ENCODE measurements around the gene KCND3.

DNA sequence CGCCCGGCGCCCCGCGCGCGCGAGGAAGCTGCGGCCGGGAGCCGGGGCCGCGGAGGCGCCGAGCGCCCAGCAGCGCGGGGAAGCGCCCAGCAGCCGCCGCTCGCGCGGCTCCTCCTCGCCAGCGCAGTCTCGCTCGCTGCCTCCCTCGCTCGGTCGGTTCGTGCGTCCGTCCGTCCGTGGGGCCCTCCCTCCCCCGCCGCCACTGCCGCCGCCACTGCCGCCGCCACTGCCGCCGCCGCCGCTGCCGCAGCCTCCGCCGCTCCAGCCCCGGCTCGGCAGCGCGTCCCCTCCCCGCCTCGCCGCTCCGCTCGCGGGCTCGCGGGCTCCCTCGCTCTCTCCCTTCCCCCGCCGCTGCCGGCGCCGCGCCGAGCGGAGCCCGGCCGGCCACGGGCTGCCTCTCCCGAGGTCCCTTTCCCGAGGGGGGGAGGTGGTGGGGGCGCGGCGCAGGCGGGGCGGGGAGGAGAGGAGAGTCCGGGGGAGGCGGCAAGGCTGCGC is at the start of gene KCND3:
- TF ChIP-seq, protein P1, sequence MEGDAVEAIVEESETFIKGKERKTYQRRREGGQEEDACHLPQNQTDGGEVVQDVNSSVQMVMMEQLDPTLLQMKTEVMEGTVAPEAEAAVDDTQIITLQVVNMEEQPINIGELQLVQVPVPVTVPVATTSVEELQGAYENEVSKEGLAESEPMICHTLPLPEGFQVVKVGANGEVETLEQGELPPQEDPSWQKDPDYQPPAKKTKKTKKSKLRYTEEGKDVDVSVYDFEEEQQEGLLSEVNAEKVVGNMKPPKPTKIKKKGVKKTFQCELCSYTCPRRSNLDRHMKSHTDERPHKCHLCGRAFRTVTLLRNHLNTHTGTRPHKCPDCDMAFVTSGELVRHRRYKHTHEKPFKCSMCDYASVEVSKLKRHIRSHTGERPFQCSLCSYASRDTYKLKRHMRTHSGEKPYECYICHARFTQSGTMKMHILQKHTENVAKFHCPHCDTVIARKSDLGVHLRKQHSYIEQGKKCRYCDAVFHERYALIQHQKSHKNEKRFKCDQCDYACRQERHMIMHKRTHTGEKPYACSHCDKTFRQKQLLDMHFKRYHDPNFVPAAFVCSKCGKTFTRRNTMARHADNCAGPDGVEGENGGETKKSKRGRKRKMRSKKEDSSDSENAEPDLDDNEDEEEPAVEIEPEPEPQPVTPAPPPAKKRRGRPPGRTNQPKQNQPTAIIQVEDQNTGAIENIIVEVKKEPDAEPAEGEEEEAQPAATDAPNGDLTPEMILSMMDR (IDR thresholded peaks at IDR 0.05) = no peak
- no peak for TF ChIP-seq POLR2A (IDR thresholded peaks at IDR 0.05)

Measured in Peyer's patch (tissue), 4 donors.